ENCODE results near the gene DOHH. TPM values are rescaled to one million over a fixed set of nuclear protein-coding genes. Genes with fewer than 3 reads are reported as not detected.

Gene DOHH
- total and polyA plus RNA-seq, 4 donors = 7.8 to 21.5 (median 19.3) TPM

- 1% methylated on average over 51 to 69 of the region's 69 CpGs for WGBS, 2 donors
- peak; percentile 32 to 40 (median 37) for DNase-seq
These were observed 6.2 kb upstream of the DOHH start for GRCh38 chr19:3506384-3507340.

GRCh38 chr19:3505598-3506383 lies 5.3 kb upstream of the DOHH start, which contains the start of gene FZR1:
TSS of gene FZR1 (plus strand) at chr19:3506311. CDS start at chr19:3522990, 16,679 bp downstream.
- Histone ChIP-seq H3K4me1 (ENCODE audit: control insufficient read depth in 5 of 5, insufficient read depth in 5 of 5, low read length in 5 of 5) (peaks cover 0 to 21% (median 7%) of the 10 kb centered on the region in 5 donors), H3K27me3 (ENCODE audit: control insufficient read depth in 3 of 3, insufficient read depth in 3 of 3, low read length in 2 of 3) (no peaks in the 10 kb centered on the region), H3K27ac (ENCODE audit: low read depth in 1 of 2, low read length in 1 of 2) (peak within 1 kb of the TSS; percentile 73 to 93), H3K4me3 (peak within 1 kb of the TSS; percentile 83), H3K36me3 (ENCODE audit: control insufficient read depth in 4 of 4, insufficient read depth in 4 of 4, low read length in 4 of 4) (peaks cover 0 to 15% (median 7%) of the 10 kb centered on the region in 4 donors), H3K9me3 (ENCODE audit: control insufficient read depth in 4 of 4, insufficient read depth in 3 of 4, low read length in 3 of 4) (no peaks in the 10 kb centered on the region), H3K9ac (ENCODE audit: insufficient read depth in 1 of 2, low read length in 2 of 2) (peak within 1 kb of the TSS; percentile 63 to 97)
- TF ChIP-seq CTCF (IDR thresholded peaks at IDR 0.05; ENCODE audit: control extremely low read depth, extremely low read depth) = no peak
- DNase-seq (peak; percentile 99 to 100 (median 99)), ATAC-seq (ENCODE audit: insufficient read depth, low FRiP score) (peak; percentile 96)
- WGBS, 2 donors = 1% methylated on average over 57 to 79 of the region's 79 CpGs

More at GRCh38 chr19:3506384-3507340, 6.2 kb upstream of the DOHH start:
- TF ChIP-seq CTCF (IDR thresholded peaks at IDR 0.05; ENCODE audit: control extremely low read depth, extremely low read depth) = no peak
- Histone ChIP-seq H3K27me3 (ENCODE audit: control insufficient read depth in 3 of 3, insufficient read depth in 3 of 3, low read length in 2 of 3) (no peaks in the 10 kb centered on the region), H3K9ac (ENCODE audit: insufficient read depth in 1 of 2, low read length in 2 of 2) (peak overlapping the region; percentile 42 to 63), H3K36me3 (ENCODE audit: control insufficient read depth in 4 of 4, insufficient read depth in 4 of 4, low read length in 4 of 4) (peaks cover 0 to 15% (median 9%) of the 10 kb centered on the region in 4 donors), H3K27ac (ENCODE audit: low read depth in 1 of 2, low read length in 1 of 2) (peak overlapping the region; percentile 73 to 80), H3K4me1 (ENCODE audit: control insufficient read depth in 5 of 5, insufficient read depth in 5 of 5, low read length in 5 of 5) (peaks cover 0 to 18% (median 5%) of the 10 kb centered on the region in 5 donors), H3K4me3 (peak overlapping the region; percentile 83), H3K9me3 (ENCODE audit: control insufficient read depth in 4 of 4, insufficient read depth in 3 of 4, low read length in 3 of 4) (no peaks in the 10 kb centered on the region)
- no peak for ATAC-seq (ENCODE audit: insufficient read depth, low FRiP score)

GRCh38 chr19:3504735-3505134 lies 4.3 kb upstream of the DOHH start:
- H3K9ac ChIP-seq (ENCODE audit: insufficient read depth in 1 of 2, low read length in 2 of 2) = no peak overlapping the region
- WGBS, 2 donors = 72 to 81% methylated on average over 5 of the region's 5 CpGs
- H3K4me3 ChIP-seq = no peak overlapping the region
- ATAC-seq (ENCODE audit: insufficient read depth, low FRiP score) (no peak), DNase-seq (peak in 1 of 3 donors; percentile 25)
- H3K27me3 ChIP-seq (ENCODE audit: control insufficient read depth in 3 of 3, insufficient read depth in 3 of 3, low read length in 2 of 3) = no peaks in the 10 kb centered on the region
- no peak for TF ChIP-seq CTCF (IDR thresholded peaks at IDR 0.05; ENCODE audit: control extremely low read depth, extremely low read depth)
- H3K4me1 ChIP-seq (ENCODE audit: control insufficient read depth in 5 of 5, insufficient read depth in 5 of 5, low read length in 5 of 5) = peaks cover 1 to 26% (median 7%) of the 10 kb centered on the region in 5 donors
- peaks cover 0 to 8% (median 5%) of the 10 kb centered on the region in 4 donors for H3K36me3 ChIP-seq (ENCODE audit: control insufficient read depth in 4 of 4, insufficient read depth in 4 of 4, low read length in 4 of 4)
- H3K9me3 ChIP-seq (ENCODE audit: control insufficient read depth in 4 of 4, insufficient read depth in 3 of 4, low read length in 3 of 4) = no peaks in the 10 kb centered on the region
- H3K27ac ChIP-seq (ENCODE audit: low read depth in 1 of 2, low read length in 1 of 2) = peak overlapping the region in 1 of 2 donors; percentile 16
